Smooth muscle cell (in vitro differentiated cells): ENCODE measurements around the gene DPEP3. TPM values are rescaled to one million over a fixed set of nuclear protein-coding genes. Genes with fewer than 3 reads are reported as not detected.
"Not testable (repeated sequence)": the region's sequence is repeated elsewhere in the genome, so short reads cannot be mapped to it uniquely, and the experiment has no call there.

Experiments used
- DNase-seq: peaks from one replicate; lab custom pipeline; 2025; ENCODE audit not compliant: unreplicated experiment; lab: John Stamatoyannopoulos, UW
- H2AFZ ChIP-seq: fragments of 200-600 bp; sonication (generic); 2 replicates; pipeline ENCODE4 v1.6.0; 2016; ENCODE audit warnings: antibody characterized with exemption, low read depth, mild to moderate bottlenecking
- H3F3A ChIP-seq: fragments of 200-600 bp; sonication (generic); 2 replicates; pipeline ENCODE4 v1.6.0; 2017; ENCODE audit warnings: antibody characterized with exemption, low read depth
- H3K27ac ChIP-seq: fragments of 200-600 bp; sonication (generic); 2 replicates; pipeline ENCODE4 v1.5.1; 2016; ENCODE audit warnings: low read depth, mild to moderate bottlenecking
- H3K27me3 ChIP-seq: fragments of 200-600 bp; sonication (generic); 2 replicates; pipeline ENCODE4 v1.6.1; 2016; ENCODE audit warnings: low read depth, mild to moderate bottlenecking
- H3K36me3 ChIP-seq: fragments of 200-600 bp; sonication (generic); 2 replicates; pipeline ENCODE4 v1.5.1; 2016; ENCODE audit warnings: low read depth
- H3K4me1 ChIP-seq: fragments of 200-600 bp; sonication (generic); 2 replicates; pipeline ENCODE4 v1.5.1; 2016; ENCODE audit warnings: low read depth
- H3K4me2 ChIP-seq: fragments of 200-600 bp; sonication (generic); 2 replicates; pipeline ENCODE4 v1.6.0; 2016; ENCODE audit warnings: mild to moderate bottlenecking
- H3K4me3 ChIP-seq: fragments of 200-600 bp; sonication (generic); 2 replicates; pipeline ENCODE4 v1.5.1; 2016; ENCODE audit warnings: mild to moderate bottlenecking
- H3K79me2 ChIP-seq: fragments of 200-600 bp; sonication (generic); 2 replicates; pipeline ENCODE4 v1.6.0; 2016; ENCODE audit warnings: low read depth, mild to moderate bottlenecking
- H3K9ac ChIP-seq: fragments of 200-600 bp; sonication (generic); 2 replicates; pipeline ENCODE4 v1.6.0; 2016; ENCODE audit warnings: low read depth
- H3K9me3 ChIP-seq: fragments of 200-600 bp; sonication (generic); replicated peaks from 2 replicates; pipeline ENCODE4 v1.5.1; 2016; ENCODE audit warnings: low read depth
- H4K20me1 ChIP-seq: fragments of 200-600 bp; sonication (generic); 2 replicates; pipeline ENCODE4 v1.6.0; 2016; ENCODE audit warnings: low read depth
- CTCF ChIP-seq: fragments of 200-600 bp; sonication (generic); IDR thresholded peaks from 2 replicates; pipeline ENCODE4 v1.5.1; 2017; ENCODE audit warnings: borderline replicate concordance, mild to moderate bottlenecking, antibody characterized with exemption; ENCODE audit not compliant: insufficient read depth, poor library complexity, severe bottlenecking
- WGBS: methylation state at CpG from one replicate; pipeline ENCODE4 v1.1.7; 2016; ENCODE audit warnings: low lambda C conversion rate; 5-methylcytosine and 5-hydroxymethylcytosine counted together
- polyA plus RNA-seq: library from polyadenylated mRNA; unstranded; fragments of >200 nt; fragmentation: Nextera tagmentation; extraction: Ambion mirVana; gene quantifications from 2 replicates; pipeline ENCODE4 v1.2.1, GENCODE V29; 2016
- total RNA-seq: library from RNA; depleted of rRNA; stranded (reverse); fragments of >200 nt; gene quantifications from 2 replicates; pipeline ENCODE4 v1.2.3, GENCODE V29; 2014

The DPEP3 gene
- total and polyA plus RNA-seq, 2 experiments from 2014 or later: not detected

GRCh38 chr16:67975321-67976105, 4.8 kb downstream of the DPEP3 start:
- WGBS: 84% methylated on average over 14 of the region's 14 CpGs
- H3K9ac ChIP-seq: no peak overlapping the region
- DNase-seq: no peak

GRCh38 chr16:67972285-67972684, 8.0 kb downstream of the DPEP3 start:
- H3K4me3 ChIP-seq, H3K27me3 ChIP-seq, H3K27ac ChIP-seq, H3K36me3 ChIP-seq, H2AFZ ChIP-seq, H3F3A ChIP-seq, H3K9me3 ChIP-seq, H3K4me1 ChIP-seq, H3K79me2 ChIP-seq, H3K9ac ChIP-seq, H4K20me1 ChIP-seq, H3K4me2 ChIP-seq, DNase-seq: not testable (repeated sequence)
- WGBS: 87% methylated on average over 7 of the region's 7 CpGs

More at GRCh38 chr16:67975321-67976105, 4.8 kb downstream of the DPEP3 start:
- no peak overlapping the region for H3K4me2 ChIP-seq
- TF ChIP-seq CTCF: no peak
- no peaks in the 10 kb centered on the region for H4K20me1 ChIP-seq
- no peaks in the 10 kb centered on the region for H3F3A ChIP-seq
- no peaks in the 10 kb centered on the region for H3K27me3 ChIP-seq
- no peaks in the 10 kb centered on the region for H3K4me1 ChIP-seq
- H2AFZ ChIP-seq: no peak overlapping the region
- H3K4me3 ChIP-seq: no peak overlapping the region
- H3K27ac ChIP-seq: no peak overlapping the region
- no peaks in the 10 kb centered on the region for H3K79me2 ChIP-seq
- no peaks in the 10 kb centered on the region for H3K36me3 ChIP-seq
- H3K9me3 ChIP-seq: no peaks in the 10 kb centered on the region

- TF ChIP-seq CTCF: no peak
- H3K27me3 ChIP-seq: no peaks in the 10 kb centered on the region
- H3K9ac ChIP-seq: no peak overlapping the region
- WGBS: 94% methylated on average over 9 of the region's 9 CpGs
- peaks cover 21% of the 10 kb centered on the region for H3K79me2 ChIP-seq
- no peaks in the 10 kb centered on the region for H3F3A ChIP-seq
- no peak for DNase-seq
- H3K36me3 ChIP-seq: no peaks in the 10 kb centered on the region
- H2AFZ ChIP-seq: no peak overlapping the region
- H3K9me3 ChIP-seq: no peaks in the 10 kb centered on the region
- no peak overlapping the region for H3K27ac ChIP-seq
- no peak overlapping the region for H3K4me3 ChIP-seq
- H3K4me1 ChIP-seq: peaks cover 13% of the 10 kb centered on the region
- no peak overlapping the region for H3K4me2 ChIP-seq
- peaks cover 17% of the 10 kb centered on the region for H4K20me1 ChIP-seq
These were observed 9.2 kb downstream of the DPEP3 start for GRCh38 chr16:67971111-67971510.

GRCh38 chr16:67969254-67970039, 10.9 kb downstream of the DPEP3 start:
- no peak for TF ChIP-seq CTCF
- Histone ChIP-seq H3K4me3 (peak overlapping the region; percentile 83), H3K9ac (peak overlapping the region; percentile 97), H4K20me1 (peaks cover 34% of the 10 kb centered on the region), H3K27me3 (no peaks in the 10 kb centered on the region), H3F3A (no peaks in the 10 kb centered on the region), H3K79me2 (peaks cover 38% of the 10 kb centered on the region), H2AFZ (peak overlapping the region; percentile 82), H3K9me3 (no peaks in the 10 kb centered on the region), H3K4me1 (peaks cover 20% of the 10 kb centered on the region), H3K4me2 (peak overlapping the region; percentile 98), H3K36me3 (no peaks in the 10 kb centered on the region), H3K27ac (peak overlapping the region; percentile 91)
- DNase-seq: no peak
- WGBS: 48% methylated on average over 28 of the region's 40 CpGs
